ENCODE results near the gene MAS1.

- no peak for TF ChIP-seq CTCF (IDR thresholded peaks at IDR 0.05)
- no peak for TF ChIP-seq EP300 (IDR thresholded peaks at IDR 0.05)
These were observed 35.8 kb upstream of the MAS1 start for GRCh38 chr6:159854959-159855358.

Data from ovary (tissue), 3 donors.